Osteocyte (in vitro differentiated cells): ENCODE results near the gene TTC7B. TPM values are rescaled to one million over a fixed set of nuclear protein-coding genes. Genes with fewer than 3 reads are reported as not detected.

Experiments used
- DNase-seq: peaks from one replicate; pipeline ENCODE4 v3.0.0; 2021; ENCODE audit warnings: mixed read lengths; ENCODE audit not compliant: unreplicated experiment; ENCODE audit errors: extremely low spot score
- H3K27ac Mint-ChIP-seq: one replicate; pipeline ENCODE4 v1.8.0; 2021; ENCODE audit warnings: mild to moderate bottlenecking, mixed read lengths; ENCODE audit not compliant: unreplicated experiment
- H3K27me3 Mint-ChIP-seq: one replicate; pipeline ENCODE4 v1.8.0; 2021; ENCODE audit warnings: mixed read lengths; ENCODE audit not compliant: unreplicated experiment
- H3K36me3 Mint-ChIP-seq: one replicate; pipeline ENCODE4 v1.8.0; 2021; ENCODE audit warnings: mixed read lengths; ENCODE audit not compliant: unreplicated experiment
- H3K4me1 Mint-ChIP-seq: one replicate; pipeline ENCODE4 v1.8.0; 2021; ENCODE audit warnings: mixed read lengths; ENCODE audit not compliant: unreplicated experiment
- H3K4me3 Mint-ChIP-seq: one replicate; pipeline ENCODE4 v1.8.0; 2021; ENCODE audit warnings: mild to moderate bottlenecking, moderate library complexity, mixed read lengths; ENCODE audit not compliant: unreplicated experiment
- H3K9me3 Mint-ChIP-seq: one replicate; pipeline ENCODE4 v1.8.0; 2021; ENCODE audit warnings: mixed read lengths; ENCODE audit not compliant: unreplicated experiment
- CTCF ChIP-seq: fragments of 200-600 bp; sonication (generic); IDR thresholded peaks from 2 replicates; pipeline ENCODE4 v1.5.0; 2021; ENCODE audit warnings: antibody characterized with exemption, mild to moderate bottlenecking, moderate library complexity
- total RNA-seq: library from RNA; stranded (reverse); gene quantifications from 2 replicates; pipeline ENCODE4 v1.2.1, GENCODE V29; 2021

TTC7B gene
- total RNA-seq, 1 donor from 2014 or later, result 43.2 TPM

- Mint-ChIP-seq H3K9me3 (no peaks in the 10 kb centered on the region), H3K4me3 (no peak overlapping the region), H3K36me3 (peaks cover 10% of the 10 kb centered on the region), H3K27ac (no peak overlapping the region), H3K4me1 (peaks cover 7% of the 10 kb centered on the region), H3K27me3 (no peaks in the 10 kb centered on the region)
- DNase-seq, result no peak
- TF ChIP-seq CTCF, result no peak
Measured at GRCh38 chr14:90581745-90582144, 234.5 kb downstream of the TTC7B start.

GRCh38 chr14:90580377-90581335, 235.6 kb downstream of the TTC7B start:
- no peaks in the 10 kb centered on the region for H3K9me3 Mint-ChIP-seq
- no peak overlapping the region for H3K4me3 Mint-ChIP-seq
- peaks cover 7% of the 10 kb centered on the region for H3K4me1 Mint-ChIP-seq
- TF ChIP-seq CTCF, result no peak
- peaks cover 12% of the 10 kb centered on the region for H3K36me3 Mint-ChIP-seq
- no peaks in the 10 kb centered on the region for H3K27me3 Mint-ChIP-seq
- no peak overlapping the region for H3K27ac Mint-ChIP-seq
- no peak for DNase-seq

- no peak for DNase-seq
- peaks cover 9% of the 10 kb centered on the region for H3K36me3 Mint-ChIP-seq
- peaks cover 7% of the 10 kb centered on the region for H3K4me1 Mint-ChIP-seq
- H3K27ac Mint-ChIP-seq, result no peak overlapping the region
- no peaks in the 10 kb centered on the region for H3K27me3 Mint-ChIP-seq
- TF ChIP-seq CTCF, result no peak
- H3K9me3 Mint-ChIP-seq, result no peaks in the 10 kb centered on the region
- no peak overlapping the region for H3K4me3 Mint-ChIP-seq
Measured at GRCh38 chr14:90579816-90580215, 236.4 kb downstream of the TTC7B start.

GRCh38 chr14:90579088-90579487, 237.1 kb downstream of the TTC7B start:
- Mint-ChIP-seq H3K9me3 (no peaks in the 10 kb centered on the region), H3K27ac (no peak overlapping the region), H3K4me1 (peaks cover 7% of the 10 kb centered on the region), H3K4me3 (no peak overlapping the region), H3K27me3 (no peaks in the 10 kb centered on the region), H3K36me3 (peaks cover 9% of the 10 kb centered on the region)
- DNase-seq, result no peak
- no peak for TF ChIP-seq CTCF

- Mint-ChIP-seq H3K27ac (no peak overlapping the region), H3K4me1 (peaks cover 7% of the 10 kb centered on the region), H3K9me3 (no peaks in the 10 kb centered on the region), H3K36me3 (peaks cover 9% of the 10 kb centered on the region), H3K4me3 (no peak overlapping the region), H3K27me3 (no peaks in the 10 kb centered on the region)
- DNase-seq, result no peak
- TF ChIP-seq CTCF, result no peak
Measured at GRCh38 chr14:90578283-90578985, 237.8 kb downstream of the TTC7B start.
